ENCODE results near the gene GUCY2C.

GRCh38 chr12:14689996-14690395 is 6.4 kb downstream of the GUCY2C start:
- TF ChIP-seq CTCF (IDR thresholded peaks at IDR 0.05) (no peak), POLR2A (IDR thresholded peaks at IDR 0.05) (no peak)
